HEK293T (cell line): ENCODE measurements around the gene UPF2.

Experiments
- ELF4 ChIP-seq: fragments of 450-650 bp; IDR thresholded peaks from 2 replicates; pipeline ENCODE4 v1.6.1; 2017; ENCODE audit warnings: antibody characterized with exemption
- FOXK2 ChIP-seq: fragments of 450-650 bp; IDR thresholded peaks from 2 replicates; pipeline ENCODE4 v1.6.1; 2016; ENCODE audit warnings: mild to moderate bottlenecking
- FOXM1 ChIP-seq: fragments of 450-650 bp; IDR thresholded peaks from 2 replicates; pipeline ENCODE4 v1.6.1; 2017; ENCODE audit warnings: mild to moderate bottlenecking, borderline replicate concordance
- LEF1 ChIP-seq: fragments of 450-650 bp; IDR thresholded peaks from 2 replicates; pipeline ENCODE4 v1.6.1; 2017; ENCODE audit warnings: mild to moderate bottlenecking, borderline replicate concordance
- NFRKB ChIP-seq: fragments of 450-650 bp; IDR thresholded peaks from 2 replicates; pipeline ENCODE4 v1.6.1; 2016; ENCODE audit warnings: mild to moderate bottlenecking, moderate library complexity
- SP1 ChIP-seq: fragments of 450-650 bp; IDR thresholded peaks from 2 replicates; pipeline ENCODE4 v1.6.1; 2017
- ZNF384 ChIP-seq: fragments of 450-650 bp; IDR thresholded peaks from 2 replicates; pipeline ENCODE4 v1.6.1; 2016

- TF ChIP-seq FOXM1 (no peak), FOXK2 (no peak), SP1 (no peak), ZNF384 (no peak), ELF4 (no peak), NFRKB (no peak), LEF1 (no peak)
Observed at GRCh38 chr10:11906714-11907113, 135.9 kb downstream of the UPF2 start.
